T-helper 22 cell (primary cell): ENCODE results near the gene THAP11.
"Not testable (repeated sequence)": the region's sequence is repeated elsewhere in the genome, so short reads cannot be mapped to it uniquely, and the experiment has no call there.

Experiments
- DNase-seq: peaks from one replicate; pipeline ENCODE4 v3.0.0-alpha.2; 2020; ENCODE audit warnings: low read depth

Gene THAP11

GRCh38 chr16:67837190-67837589 is 4.9 kb upstream of the THAP11 start:
- DNase-seq = not testable (repeated sequence)

GRCh38 chr16:67837811-67838210 is 4.3 kb upstream of the THAP11 start:
- DNase-seq = no peak

GRCh38 chr16:67841198-67841815 is 813 bp upstream of the THAP11 start:
- no peak for DNase-seq

DNA sequence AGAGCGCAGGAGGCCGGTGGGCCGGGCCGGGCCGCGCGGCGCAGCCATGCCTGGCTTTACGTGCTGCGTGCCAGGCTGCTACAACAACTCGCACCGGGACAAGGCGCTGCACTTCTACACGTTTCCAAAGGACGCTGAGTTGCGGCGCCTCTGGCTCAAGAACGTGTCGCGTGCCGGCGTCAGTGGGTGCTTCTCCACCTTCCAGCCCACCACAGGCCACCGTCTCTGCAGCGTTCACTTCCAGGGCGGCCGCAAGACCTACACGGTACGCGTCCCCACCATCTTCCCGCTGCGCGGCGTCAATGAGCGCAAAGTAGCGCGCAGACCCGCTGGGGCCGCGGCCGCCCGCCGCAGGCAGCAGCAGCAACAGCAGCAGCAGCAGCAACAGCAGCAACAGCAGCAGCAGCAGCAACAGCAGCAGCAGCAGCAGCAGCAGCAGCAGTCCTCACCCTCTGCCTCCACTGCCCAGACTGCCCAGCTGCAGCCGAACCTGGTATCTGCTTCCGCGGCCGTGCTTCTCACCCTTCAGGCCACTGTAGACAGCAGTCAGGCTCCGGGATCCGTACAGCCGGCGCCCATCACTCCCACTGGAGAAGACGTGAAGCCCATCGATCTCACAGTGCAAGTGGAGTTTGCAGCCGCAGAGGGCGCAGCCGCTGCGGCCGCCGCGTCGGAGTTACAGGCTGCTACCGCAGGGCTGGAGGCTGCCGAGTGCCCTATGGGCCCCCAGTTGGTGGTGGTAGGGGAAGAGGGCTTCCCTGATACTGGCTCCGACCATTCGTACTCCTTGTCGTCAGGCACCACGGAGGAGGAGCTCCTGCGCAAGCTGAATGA is 606 bp downstream of the THAP11 start:
- DNase-seq = peak; percentile 68

GRCh38 chr16:67843343-67843765 is 1.2 kb downstream of the THAP11 start:
- DNase-seq = no peak

- no peak for DNase-seq
Observed at GRCh38 chr16:67844497-67844896, 2.4 kb downstream of the THAP11 start.

- no peak for DNase-seq
Observed at GRCh38 chr16:67845291-67846062, 3.4 kb downstream of the THAP11 start.

DNA sequence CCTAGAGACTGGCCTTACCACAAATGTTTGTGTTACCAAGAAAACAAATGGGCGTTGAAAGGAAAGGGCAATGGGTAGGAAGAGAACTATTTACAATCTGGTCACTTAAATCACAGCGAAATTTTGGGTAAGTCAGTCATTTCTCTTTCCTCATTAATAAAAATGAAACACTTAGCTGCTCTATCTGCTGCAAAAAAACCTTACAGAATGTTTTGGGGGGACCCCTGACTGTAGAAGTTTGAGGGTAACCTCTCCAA is 3.9 kb downstream of the THAP11 start:
- DNase-seq = no peak

DNA sequence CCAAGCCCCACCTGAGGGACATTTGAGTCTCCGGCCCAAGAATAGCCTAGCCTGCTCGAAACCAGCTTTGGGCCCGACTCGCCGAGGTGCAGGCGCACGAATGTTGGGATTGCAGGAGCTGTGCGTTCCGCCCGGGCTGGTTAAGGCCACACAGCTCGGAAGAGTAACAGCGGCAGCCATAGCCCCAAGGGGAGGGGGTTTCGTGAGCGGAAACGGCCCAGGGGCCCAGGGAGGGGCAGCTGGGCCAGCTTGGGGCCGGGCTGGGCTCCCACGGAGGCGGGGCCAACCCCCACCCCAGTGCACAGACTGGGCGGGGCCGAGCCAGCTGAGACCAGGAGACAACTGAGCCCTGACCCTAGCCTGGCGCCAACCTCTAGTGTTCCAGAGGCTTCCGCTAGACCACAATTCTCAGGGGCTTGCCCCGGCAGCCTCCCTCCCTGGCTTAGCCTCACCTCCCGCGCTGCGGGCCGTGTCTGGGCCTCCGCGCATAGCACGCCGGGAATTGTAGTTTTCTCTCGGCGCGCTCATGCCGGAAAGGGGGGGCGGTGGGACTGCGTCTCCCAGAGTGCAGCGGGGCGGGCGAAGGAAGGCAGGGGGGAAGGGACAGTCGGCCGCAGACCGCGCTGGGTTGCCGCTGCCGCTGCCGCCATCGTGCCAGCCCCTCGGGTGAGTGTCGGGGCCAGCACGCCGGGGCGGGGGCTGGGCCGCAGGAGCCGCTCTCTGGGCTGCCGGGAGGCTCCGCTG is 4.4 kb downstream of the THAP11 start, which contains the start of gene NUTF2:
NUTF2 (plus strand) TSS at position 614 of the 744 bp plus-strand sequence. CDS start 18,198 bp downstream, outside the sequence.
- DNase-seq = peak; percentile 93

GRCh38 chr16:67847064-67847861 is 5.1 kb downstream of the THAP11 start, which contains the start of gene CENPT:
Gene CENPT, minus strand, starts transcription at chr16:67847693. Its CDS starts 13,834 bp downstream, at chr16:67833859.
- no peak for DNase-seq

GRCh38 chr16:67848118-67848517 is 6.0 kb downstream of the THAP11 start:
- DNase-seq = no peak

DNA sequence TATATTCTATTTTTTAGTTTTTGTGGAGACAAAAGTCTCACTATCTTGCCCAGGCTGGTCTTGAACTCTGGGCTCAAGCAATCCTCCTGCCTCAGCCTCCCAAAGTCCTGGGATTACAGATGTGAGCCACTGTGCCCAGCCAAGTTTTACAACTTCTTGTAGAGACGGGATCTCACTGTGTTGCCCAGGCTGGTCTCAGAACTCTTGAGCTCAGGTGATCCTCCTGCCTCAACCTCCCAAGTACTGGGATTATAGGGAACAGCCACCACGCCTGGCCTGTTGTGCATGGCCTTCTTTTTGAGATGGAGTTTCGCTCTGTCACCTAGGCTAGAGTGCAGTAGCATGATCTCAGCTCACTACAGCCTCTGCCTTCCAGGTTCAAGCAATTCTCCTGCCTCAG is 11.6 kb downstream of the THAP11 start:
- DNase-seq = no peak

- DNase-seq = no peak
Observed at GRCh38 chr16:67855789-67856188, 13.7 kb downstream of the THAP11 start.

DNA sequence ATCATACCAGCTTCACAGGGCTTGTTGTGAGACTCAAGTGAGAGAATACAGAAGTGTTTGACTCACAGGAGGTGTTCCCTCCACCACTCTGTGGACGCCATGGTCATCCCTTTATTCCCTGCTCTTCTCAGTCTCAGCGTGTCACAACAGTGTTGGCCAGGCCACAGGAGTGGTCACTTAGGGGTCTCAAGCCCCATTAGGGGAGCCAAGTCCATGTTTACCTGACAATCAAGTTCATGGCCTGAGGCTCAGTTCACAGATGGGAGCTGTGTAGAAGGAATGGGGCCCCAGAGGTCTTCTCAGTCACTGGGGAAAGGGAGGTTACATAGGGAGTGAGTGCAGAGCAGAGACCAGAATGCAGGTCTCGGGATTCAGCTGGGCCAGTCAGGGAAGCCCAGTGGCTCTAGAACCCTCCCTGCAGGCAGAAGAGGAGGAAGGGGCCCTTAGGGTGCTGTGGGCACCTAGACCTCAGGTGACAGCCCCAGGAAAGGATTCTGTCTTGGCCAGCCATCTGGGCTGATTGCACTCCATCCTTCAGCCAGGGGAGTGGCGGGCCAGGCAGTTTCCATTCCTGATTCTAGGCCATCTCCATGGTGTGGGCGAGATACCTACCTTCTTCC is 14.9 kb downstream of the THAP11 start:
- DNase-seq = no peak

DNA sequence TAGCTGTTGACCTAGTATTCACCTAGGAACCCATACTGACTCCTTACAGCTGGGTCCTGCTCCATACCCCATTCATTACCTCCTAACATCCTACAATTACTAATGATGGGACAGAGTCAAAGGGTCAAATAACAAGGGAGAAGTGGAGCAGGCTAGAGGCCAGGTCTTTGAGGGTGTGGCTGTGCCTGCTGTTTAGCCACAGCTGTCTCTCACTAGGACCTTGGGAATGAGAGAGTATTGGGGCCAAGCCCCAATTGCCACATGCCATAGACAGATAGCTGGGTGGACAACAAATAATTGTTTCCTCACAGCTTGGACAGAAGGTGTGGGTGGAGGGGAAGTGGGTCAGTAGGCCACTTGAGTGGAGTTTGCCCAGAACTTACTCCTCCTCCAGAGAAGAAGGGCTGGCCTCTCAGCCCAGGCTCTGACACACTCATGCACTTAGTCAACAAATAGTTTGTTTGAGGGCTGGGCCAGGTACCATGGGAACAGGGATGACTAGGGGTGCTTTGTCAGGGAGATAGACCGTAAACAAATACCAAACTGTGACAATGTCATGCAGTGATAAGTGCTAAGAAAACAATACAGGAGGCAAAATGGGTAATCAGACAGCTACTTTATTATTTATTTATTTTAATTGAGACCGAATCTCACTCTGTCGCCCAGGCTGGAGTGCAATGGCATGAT is 15.6 kb downstream of the THAP11 start:
- DNase-seq = peak; percentile 37

GRCh38 chr16:67858500-67858899 is 16.4 kb downstream of the THAP11 start:
- DNase-seq = no peak

DNA sequence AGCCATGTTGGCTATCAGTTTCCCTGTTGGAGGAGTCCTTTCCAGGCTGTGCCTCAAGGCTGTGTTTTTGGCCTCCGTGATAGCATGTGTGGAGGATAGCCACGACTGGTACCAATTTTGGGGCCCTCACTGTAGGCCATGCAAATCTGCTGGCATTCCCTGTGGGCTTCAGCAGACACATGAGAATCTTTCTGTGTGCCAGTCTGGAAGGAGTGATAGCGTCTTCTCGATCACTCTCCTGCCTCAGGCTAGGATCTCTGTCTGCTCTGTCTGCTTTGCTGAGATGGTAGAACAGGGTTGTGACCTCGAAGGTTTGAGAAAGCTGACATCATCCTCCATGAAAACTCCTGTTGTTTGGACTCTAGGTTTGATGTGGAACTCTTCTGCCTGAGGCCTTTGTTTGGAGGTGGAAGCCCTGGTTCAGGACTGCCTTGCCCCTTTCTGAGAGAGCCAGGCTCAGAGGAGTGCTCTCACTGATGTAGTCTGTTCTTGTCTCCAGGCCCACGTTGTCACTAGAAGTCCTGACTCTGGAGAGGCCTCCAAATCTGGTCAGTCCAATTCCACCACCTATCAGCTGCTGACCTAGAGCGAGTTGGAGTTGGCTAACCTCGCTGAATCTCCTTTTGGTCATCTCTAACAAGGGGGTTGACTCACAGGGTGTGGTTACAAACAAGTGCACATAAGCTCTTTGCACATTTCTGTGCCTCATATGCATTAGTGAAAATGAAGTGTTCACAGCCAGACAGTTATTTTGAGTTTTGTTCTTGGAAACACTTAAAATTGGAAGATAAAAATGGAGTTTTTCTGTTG is 18.7 kb downstream of the THAP11 start:
- DNase-seq = no peak

- no peak for DNase-seq
Observed at GRCh38 chr16:67861877-67862276, 19.8 kb downstream of the THAP11 start.
